ENCODE data around the gene QARS1.

Gene QARS1

DNA sequence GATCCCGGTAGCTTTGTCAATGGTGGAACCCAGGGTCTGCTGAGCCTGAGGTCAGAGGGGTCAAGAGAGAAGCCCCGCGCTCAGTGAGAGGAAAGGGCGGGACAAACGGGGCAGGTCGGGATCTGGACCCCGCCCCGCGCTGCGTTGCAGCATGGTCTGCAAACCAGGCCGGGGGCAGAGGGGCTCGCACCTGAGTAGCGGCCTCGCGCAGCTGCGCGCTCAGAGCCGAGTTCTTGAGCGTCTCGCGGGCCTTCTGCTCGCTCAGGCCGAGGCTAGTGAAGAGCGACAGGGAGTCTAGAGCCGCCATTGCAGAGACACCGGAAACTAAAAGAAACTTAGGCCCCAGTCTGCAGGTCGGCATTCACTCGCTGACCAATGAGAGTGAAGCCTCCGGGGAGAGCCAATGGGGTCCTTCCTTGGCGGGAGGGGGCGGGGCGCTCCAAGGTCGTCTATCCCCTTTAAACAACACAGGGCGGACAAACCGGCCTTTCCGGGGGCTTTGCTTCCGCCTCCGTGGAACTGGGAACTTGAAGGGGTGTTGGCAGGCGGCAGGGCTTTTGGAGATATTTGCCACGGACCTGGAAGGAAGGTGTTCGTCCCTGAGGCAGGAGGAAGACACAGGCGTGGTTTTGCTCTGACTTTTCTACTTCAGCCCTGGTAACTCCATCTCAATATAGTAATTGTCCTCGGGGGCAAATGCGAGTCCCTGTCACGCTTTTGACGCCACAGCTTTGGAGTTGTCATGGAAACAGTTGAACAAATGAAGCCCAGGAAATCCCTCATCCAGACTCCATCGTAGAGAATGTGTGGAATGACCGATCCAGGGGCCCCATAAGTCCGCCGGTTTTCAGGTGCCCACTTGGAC is at the start of gene QARS1:
QARS1 (minus strand) TSS at position 331 of the 865 bp plus-strand sequence; CDS start at position 307, 24 bp downstream.
- DNase-seq (ENCODE audit: low read depth in 2 of 2), result peak; percentile 72 to 76

GRCh38 chr3:49153349-49153912 is 48.9 kb upstream of the QARS1 start:
- DNase-seq (ENCODE audit: low read depth in 2 of 2), result no peak

GRCh38 chr3:49151610-49152009 is 47.1 kb upstream of the QARS1 start:
- DNase-seq (ENCODE audit: low read depth in 2 of 2), result no peak

GRCh38 chr3:49148159-49148558 is 43.6 kb upstream of the QARS1 start:
- DNase-seq (ENCODE audit: low read depth in 2 of 2), result no peak

- DNase-seq (ENCODE audit: low read depth in 2 of 2), result no peak
Measured at GRCh38 chr3:49140080-49140479, 35.5 kb upstream of the QARS1 start.

DNA sequence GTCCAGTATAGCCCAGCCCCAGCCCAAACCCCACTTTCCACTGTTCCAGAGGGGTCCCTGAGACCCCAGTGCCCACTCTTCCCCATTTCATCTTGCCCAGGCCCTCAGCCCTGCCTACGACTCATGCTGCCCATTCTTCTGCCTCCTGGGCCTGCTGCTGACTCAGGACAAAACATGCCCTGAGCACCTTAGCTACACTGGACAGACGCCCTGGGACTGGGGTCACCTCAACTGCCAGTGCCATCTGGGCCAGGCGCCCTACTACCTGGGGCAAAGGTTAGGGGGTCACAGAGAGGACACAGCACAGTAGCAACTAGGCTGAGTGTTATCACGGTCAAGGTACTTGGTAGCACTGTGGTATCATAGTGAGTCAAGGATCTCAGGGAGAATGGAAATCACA is 30.9 kb upstream of the QARS1 start:
- no peak for DNase-seq (ENCODE audit: low read depth in 2 of 2)

DNA sequence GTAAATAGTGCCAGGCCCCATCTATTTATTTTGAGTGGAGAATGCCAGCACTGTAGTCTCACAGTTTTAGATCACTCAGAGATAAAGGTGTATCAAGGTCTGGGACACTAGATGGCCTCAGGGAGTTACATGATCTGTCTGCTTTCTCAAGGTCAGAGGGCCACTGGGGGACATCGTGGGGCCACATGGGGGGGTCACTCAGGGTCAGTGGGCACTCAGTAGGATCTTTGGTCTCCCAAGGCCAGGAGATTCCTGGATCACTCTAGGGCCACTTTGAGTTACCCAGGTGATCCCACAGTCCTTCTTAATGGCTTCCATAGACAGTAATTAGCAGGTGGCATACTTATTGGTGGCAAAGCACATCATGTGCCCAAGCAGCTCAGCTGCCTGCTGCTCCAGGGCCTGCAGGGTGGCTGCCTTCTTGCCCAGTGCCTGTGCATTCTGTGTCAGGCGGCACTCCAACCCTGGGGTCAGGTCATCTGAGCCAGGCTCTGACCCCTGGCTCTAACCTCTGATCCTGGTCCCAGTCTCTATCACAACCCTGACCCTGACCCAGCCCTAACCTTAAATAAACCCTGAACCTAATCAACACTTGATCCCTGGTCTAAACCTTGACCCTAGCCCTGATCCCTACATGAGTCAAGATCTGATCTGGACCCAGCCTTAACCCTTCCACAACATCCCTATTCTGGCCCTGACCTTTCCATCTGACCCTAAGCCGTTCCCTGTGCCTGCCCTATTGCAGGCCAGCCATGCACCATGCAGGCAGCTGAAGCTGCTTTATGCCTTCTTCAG is 30.1 kb upstream of the QARS1 start:
- DNase-seq (ENCODE audit: low read depth in 2 of 2), result no peak

GRCh38 chr3:49133226-49133951 is 28.8 kb upstream of the QARS1 start:
- DNase-seq (ENCODE audit: low read depth in 2 of 2), result no peak

DNA sequence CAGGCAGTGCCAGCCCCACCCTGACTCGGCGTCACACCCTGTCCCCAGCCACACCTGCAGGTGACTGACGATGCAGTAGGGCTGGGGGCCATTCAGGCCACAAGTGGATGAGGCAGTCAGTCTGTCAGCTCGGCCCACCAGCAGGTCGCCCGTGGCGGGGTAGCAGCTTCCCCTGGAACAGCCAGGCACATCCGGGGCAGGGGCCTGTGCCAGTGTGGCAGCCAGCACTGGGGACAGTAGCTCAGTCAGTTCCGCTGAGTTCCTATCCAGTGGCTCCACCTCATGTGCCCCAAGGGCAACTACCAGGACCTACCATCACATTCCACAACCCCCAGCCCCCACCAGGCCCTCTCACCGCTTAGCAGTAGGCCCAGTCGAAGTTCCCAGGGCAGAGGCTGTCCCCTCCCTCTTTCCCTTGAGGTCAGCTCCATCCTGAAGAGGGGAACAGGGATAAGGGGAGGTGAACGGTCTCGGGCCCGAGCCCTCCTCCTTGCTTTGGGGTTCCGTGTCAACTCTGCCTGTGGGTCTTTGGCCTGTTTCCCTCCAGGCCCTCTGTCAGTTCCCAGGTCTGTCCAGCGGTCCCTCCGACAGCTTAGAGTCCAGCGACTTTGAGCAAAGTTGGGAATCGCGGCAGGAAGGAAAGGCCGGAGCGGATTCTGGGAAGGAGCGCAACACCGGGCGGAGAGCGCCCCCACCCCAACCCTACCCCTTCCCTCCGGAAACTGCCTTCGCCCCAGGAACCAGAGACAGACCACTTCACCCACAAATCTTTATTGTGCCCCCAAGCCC is 28.1 kb upstream of the QARS1 start, which contains the start of gene LAMB2:
LAMB2 (minus strand) TSS at position 614 of the 789 bp plus-strand sequence; CDS start at position 431, 183 bp downstream.
- no peak for DNase-seq (ENCODE audit: low read depth in 2 of 2)

- DNase-seq (ENCODE audit: low read depth in 2 of 2), result no peak
Measured at GRCh38 chr3:49132073-49132436, 27.5 kb upstream of the QARS1 start.

DNA sequence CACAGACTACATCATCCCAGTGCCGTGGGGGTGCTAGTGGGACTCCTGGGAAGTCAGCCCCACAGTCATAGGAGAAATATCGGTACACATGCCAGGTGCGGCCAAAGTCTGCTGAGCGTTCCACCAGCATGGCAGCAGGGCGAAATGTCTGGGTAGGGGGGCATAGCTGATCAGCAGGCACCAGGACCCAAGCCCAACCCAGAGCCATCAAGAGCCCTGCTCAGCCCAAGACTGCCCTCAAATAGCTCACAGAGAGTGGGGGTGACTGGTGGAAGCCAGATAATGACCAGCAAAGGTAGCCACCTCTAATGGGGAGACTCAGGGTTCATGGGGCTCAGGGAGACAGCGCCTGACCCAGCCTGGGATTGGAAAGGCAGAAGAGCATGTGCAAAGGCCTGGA is 27.0 kb upstream of the QARS1 start:
- DNase-seq (ENCODE audit: low read depth in 2 of 2), result no peak

- DNase-seq (ENCODE audit: low read depth in 2 of 2), result no peak
Measured at GRCh38 chr3:49131040-49131439, 26.5 kb upstream of the QARS1 start.

DNA sequence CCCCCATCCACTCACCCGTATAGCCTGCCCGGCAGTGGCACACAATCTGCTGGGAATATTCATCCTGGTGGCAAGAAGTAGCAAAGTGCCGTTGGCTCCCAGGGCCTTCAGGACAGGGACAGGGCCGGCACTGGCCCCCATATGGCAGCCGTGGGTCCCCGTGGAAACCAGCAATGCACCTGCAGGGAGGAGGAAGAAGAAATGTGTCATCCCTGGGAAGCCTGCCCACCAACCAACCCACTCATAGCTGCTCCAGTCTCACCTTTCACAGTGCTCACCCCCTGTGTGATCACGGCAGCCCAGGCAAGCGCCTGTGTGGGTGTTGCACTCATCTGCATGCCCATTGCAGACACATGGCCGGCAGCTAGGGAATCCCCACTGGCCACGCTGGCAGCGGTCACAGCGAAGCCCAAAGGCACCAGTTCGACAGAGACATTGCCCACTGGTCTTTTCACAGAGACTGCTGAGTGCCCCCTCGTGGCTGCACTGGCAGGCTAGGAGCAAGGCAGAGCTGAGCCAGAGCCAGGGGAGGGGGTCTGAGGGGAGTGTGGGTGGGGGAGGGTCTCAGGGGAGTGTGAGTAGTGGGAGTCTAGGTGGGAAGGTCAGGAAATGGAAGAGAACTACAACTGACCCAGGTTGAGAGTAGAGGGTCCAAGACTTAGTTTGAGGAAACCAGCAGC is 20.6 kb upstream of the QARS1 start:
- DNase-seq (ENCODE audit: low read depth in 2 of 2), result no peak

DNA sequence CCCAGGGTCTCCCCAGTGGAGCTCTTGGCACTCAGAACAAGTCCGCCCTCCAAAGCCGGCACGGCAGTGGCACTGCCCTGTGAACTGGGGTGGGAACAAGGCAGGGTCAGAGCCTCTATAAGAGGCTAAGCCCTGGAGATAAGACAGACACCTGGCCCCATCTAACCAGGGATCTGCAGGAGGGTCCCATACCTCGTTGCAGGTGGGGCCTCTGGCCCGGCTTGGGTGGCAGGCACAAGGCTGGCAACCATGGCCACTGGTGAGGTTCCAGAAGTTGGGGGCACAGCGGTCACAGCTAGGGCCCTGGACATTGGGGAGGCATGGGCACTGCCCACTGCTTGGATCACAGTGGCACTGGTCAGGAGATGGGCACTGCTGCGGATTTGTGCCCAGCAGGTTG is 19.6 kb upstream of the QARS1 start:
- DNase-seq (ENCODE audit: low read depth in 2 of 2), result no peak

DNA sequence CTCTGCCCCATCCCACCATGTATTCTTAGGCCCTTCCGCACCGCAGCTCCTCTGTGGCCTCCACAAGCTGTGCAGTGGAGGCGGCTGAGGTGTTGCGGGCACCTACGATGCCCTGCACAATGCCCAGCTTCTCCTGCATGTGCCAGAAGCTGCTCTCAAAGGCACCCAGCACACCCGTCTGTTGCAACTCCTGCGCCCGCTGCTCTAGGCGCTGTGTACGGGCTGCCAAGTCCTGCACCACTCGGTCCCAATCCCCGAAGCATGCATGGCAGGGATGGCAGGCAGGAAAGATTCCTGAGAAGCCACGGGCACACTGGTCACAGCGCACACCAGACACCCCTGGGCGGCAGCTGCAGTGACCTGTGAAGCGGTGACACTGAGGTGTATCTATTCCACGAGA is 19.1 kb upstream of the QARS1 start:
- DNase-seq (ENCODE audit: low read depth in 2 of 2), result no peak

DNA sequence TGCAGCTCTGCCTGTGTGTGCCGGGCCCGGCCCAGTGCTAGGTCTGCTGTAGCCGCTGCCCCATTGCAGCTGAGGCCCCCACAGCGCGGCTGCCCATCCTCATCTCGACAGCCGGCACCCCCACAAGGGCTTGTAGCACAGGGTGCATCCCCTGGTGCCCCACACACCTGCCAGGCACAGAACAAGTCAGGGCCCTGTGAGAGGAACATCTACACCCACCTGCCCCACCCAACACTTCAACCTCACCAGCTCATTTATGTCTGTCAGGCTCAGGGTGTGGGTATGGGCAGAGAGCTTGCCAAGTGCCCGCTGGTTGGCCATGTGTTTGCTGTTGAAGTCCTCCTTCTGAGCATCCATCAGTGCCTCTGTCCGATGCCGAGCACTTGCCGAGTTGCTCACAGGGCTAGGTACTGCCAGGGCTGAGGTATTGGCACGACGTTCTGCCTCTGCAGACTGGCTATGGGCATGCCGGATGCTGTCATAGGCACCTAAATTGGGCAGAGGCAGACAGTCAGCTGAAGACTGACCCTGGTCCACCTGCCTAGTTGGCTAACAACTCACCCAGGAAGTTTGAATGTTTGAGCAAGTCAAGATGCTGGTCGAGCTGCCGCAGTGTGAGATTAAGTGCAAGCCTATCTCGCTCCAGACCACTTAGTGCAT is 18.5 kb upstream of the QARS1 start:
- DNase-seq (ENCODE audit: low read depth in 2 of 2), result no peak

DNA sequence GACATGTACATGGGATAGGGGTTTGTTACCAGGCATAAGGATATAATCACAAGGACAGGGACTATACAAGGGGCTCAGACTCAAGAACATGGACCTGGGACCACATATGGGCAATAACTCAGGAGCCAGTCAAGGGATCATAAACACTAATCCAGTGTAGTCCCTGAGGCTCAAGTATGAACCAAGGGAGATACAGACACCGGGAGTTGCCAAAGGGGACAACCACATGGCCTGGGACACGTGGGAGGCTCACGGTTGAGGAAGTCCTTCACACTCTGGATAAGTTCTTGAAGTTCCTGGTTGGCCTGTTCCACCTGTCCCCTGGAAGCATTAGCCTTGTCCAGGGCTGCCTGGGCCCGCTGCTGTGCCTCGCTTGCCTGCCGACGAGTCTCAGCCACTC is 17.9 kb upstream of the QARS1 start:
- no peak for DNase-seq (ENCODE audit: low read depth in 2 of 2)

DNA sequence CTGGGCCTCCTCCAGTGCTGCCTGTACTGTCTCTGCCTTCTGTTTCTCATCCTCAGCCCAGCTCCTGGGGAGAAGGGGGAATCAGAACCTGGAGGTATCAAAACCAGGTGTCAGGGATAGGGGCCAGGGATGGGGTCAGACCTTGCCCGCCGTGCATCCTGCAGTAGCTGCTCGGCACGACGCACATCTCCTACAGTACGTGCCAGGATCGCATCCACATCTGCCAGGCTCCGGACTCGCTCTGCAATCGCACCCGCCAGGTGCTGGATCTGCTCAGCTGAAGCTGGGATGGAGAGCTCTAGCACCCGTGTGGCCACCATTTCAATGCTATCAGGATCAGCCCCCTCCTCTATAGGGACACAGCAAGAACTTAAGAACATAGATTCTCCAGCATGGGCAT is 17.5 kb upstream of the QARS1 start:
- DNase-seq (ENCODE audit: low read depth in 2 of 2), result no peak

- DNase-seq (ENCODE audit: low read depth in 2 of 2), result no peak
Measured at GRCh38 chr3:49121132-49121736, 16.7 kb upstream of the QARS1 start.
